Measurements from ENCODE around the gene ABCD4.

DNA sequence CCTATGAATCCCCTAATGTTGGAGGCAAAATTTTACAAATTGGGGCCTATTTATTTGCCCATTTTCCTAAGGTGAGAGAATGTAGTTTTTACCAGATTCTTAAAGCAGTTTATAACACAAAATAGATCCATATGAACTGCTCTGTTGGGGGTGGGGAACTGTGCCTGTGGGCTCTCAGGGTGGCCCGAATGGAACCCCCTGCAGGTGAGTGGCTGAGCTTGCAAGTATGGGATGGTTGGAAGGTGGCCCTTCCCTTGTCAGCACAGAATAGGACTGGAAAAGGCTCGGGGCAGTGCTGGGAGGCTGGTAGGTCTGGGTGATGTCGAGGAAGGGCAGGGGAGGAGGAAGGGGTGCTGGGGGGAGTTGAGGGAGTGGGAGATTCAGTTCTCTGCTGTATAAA lies 58.6 kb downstream of the ABCD4 start:
- TF ChIP-seq POLR2A (IDR thresholded peaks at IDR 0.05) (no peak), CTCF (IDR thresholded peaks at IDR 0.05) (no peak), POLR2AphosphoS5 (IDR thresholded peaks at IDR 0.05) (no peak)

All from gastroesophageal sphincter (tissue), 3 donors.